ENCODE data around the gene GLRA1. TPM values are rescaled to one million over a fixed set of nuclear protein-coding genes. Genes with fewer than 3 reads are reported as not detected.
"Not testable (repeated sequence)": the region's sequence is repeated elsewhere in the genome, so short reads cannot be mapped to it uniquely, and the experiment has no call there.

The GLRA1 gene
- total RNA-seq, 1 experiment from 2014 or later: not detected

DNA sequence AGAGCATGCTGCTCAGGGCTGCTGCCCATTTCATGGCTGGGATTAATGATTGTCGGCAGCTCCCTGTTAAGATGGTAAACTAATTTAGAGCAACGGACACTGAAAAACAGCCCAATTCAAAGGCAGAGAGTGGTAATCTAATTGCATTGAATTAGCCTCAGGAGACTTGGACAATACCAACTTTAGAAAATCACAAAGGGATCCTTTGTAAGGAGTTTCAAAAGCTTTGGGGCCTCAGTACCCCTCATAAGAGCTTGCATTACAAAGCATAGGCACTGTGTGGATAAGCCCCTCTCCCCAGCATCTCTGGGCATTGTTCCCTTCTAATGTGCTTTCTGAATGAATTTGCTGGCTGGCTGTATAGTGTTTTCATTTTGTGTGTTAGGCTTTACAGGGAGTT is 6.7 kb downstream of the GLRA1 start:
- DNase-seq (ENCODE audit: low read depth): no peak

DNA sequence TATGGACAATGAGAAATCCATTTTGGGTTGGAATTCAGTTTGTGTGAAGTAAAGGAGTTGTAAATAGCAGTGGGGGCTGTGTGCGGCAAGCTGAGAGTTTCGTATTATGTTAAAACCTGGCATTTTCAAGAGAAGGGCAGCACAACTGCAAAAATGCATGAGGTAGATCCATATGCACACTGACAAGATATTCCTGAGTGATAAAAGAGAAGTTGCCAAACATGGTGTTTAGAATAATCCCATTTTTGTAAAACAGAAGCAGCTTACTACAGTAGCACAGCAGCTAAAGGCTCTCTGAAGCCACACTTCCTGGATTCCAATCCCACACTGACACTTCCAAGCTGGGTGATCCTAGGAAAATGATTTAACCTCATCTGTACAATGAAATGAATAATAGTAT is 11.2 kb downstream of the GLRA1 start:
- DNase-seq (ENCODE audit: low read depth): no peak

DNA sequence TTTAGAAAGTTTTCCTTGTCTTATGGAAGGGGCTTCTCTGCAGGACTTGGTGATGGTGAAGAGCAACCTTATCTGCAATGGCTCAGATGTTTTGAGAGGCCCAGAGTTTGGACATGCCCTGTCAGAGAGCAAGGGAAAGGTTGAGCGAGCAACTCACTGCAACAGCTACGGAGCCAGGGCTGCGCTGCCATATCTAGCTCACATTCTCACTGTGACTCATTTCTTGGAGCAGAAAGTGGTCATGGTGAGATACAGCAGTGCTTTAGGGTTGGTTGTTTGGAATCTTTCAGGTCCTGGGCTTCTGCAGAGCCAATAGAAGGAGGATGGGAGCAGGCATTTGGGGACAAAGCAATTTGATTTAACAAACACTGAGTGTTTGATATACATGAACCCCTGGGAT is 12.3 kb downstream of the GLRA1 start:
- DNase-seq (ENCODE audit: low read depth): peak; percentile 8

DNA sequence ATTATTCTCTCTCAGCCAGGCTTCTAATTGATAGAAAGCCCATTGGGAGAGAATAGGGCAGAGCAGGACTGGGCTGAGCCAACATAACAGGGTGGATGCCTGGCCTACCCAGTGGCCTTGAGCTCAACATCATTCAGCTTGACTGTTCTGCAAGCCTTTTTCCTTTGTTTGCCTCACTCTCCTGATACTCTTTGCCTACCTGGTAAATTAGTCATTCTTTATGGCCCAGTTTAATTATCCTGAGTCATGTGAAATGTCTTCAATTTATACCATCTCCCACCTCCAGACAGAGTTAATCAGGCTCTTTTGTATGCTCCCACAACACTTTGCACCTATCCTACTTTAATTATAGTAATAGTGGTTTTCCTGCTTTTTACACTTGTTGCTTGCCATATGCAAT is 13.6 kb downstream of the GLRA1 start:
- DNase-seq (ENCODE audit: low read depth): no peak

DNA sequence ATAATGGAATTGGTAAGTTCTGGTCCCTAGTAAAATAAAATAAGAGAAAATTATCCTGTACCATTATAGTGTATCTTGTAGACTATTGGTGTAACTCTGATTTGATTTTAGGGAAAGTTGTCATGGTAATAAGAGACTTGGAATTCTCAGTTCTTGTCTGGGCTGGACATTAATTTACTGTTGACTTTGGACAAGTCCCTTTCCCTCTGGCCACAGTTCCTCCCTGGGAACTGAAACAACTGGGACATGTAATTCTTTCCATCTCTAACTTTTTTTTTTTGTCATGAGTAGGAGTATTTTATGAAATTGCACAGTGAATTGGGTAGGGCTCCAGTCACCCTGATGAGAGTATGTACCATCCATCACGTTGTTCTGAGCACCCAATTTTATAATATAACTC is 15.0 kb downstream of the GLRA1 start:
- DNase-seq (ENCODE audit: low read depth): no peak

DNA sequence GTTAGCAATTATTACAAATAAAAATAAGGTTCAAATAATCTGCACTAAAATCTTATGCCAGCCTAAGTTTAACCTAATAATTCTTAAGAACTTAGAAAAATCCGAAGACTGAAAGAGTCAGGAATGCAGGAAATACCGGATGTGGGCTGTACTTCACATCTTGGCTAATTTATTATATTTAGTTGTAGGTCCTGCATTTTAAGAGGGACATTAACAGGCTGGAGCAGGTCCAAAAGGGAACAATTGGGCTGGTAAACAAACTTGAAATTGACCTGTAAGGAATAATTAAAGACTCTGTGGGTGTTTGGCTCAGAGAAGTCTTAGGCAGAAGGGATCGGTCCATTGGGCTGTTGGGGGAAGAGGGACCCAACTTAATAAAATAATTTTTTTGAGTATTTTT is 18.4 kb downstream of the GLRA1 start:
- peak; percentile 10 for DNase-seq (ENCODE audit: low read depth)

DNA sequence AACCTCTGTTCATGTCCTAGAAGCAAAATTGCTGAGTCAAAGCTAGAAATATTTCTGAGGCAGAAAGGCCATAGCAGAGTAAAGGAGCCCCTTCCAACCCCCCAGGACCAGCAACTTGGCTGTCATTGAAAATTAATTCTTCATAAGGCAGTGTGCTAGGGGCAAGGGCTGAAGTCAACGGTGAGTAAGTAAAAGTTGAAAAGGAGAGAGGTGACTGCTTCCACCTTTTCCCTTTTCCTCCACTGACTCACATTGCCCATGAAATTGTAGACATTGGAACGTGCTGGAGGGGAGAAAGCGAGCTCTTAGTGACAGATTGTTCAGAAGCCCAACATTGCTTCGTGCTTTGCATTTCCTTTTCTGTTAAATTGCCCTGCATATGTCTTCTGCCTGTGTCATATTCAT is 19.1 kb downstream of the GLRA1 start:
- peak; percentile 13 for DNase-seq (ENCODE audit: low read depth)

DNA sequence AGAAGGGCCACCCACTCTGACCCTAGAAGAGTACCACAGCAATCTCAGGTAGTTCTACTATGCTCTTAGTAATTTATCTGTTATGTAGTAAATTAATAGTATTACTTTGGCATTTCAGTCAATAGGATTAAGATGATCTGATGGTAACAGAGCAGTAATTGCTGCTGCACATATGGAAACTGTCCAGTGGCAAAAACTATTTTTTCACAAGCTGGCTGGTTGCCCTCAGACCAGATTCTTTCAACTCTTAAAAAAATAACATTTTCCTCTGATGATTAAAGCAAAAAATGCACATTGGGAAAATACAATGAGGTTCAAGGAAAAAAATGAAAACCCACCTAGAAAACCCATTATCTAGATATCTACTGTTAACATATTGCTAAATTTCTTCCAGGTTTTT is 19.7 kb downstream of the GLRA1 start:
- no peak for DNase-seq (ENCODE audit: low read depth)

DNA sequence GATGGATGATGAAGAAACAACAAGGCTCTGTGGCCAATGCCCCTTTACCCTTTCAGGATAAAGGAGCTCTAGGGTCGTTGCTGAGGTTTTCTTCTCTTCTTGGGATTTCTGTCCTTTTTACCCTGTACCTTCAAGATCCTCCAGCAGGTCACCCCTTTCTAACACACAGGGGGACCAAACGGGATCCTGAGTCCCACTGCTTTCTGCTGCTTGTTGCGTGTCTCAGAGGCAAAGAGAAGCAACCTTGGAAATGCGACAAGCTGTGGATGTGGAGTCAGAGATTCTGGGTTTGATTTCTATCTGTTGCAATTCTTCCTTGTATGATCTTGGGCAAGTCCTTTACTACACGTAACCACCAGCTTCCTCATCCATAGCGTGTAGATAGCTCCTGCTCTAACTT is 20.5 kb downstream of the GLRA1 start:
- DNase-seq (ENCODE audit: low read depth): no peak

DNA sequence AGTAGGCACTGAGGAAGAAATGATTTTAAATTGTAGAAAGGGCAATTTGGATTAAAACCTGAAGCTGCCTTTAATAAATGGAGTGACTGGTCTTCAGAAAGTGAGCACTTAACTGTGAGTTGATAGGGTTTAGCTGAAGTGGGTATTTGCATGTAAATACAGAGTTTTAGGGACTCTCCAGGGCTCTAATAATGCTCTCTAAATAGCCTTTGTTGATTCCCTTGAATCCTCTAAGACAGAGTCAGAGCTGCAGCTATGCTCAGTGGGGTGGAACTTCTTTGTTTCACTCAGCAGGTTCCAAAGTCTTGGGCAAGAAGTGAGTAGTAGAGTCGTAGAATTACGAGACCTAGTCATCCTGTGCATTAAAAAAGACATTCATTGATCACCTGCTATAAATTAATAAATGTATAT is 21.4 kb downstream of the GLRA1 start:
- DNase-seq (ENCODE audit: low read depth): no peak

DNA sequence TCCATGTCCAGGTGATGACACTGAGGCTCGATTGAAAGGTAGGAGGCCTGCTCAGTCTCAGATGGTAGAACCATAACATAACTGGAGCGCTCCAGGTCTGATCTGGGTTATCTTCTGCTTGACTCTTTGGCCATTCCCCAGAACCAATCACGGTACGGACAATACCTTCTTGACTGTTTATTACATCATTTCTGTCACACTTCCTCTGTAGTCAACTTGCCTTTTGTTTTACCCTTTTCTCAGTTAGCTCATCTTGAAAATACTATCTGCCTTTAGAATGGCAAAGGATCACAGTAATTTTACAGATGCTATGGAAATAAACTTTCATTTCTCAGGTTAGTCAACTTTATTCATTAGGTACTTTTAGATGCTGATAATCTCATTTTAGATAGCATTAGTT is 22.4 kb downstream of the GLRA1 start:
- DNase-seq (ENCODE audit: low read depth): no peak

DNA sequence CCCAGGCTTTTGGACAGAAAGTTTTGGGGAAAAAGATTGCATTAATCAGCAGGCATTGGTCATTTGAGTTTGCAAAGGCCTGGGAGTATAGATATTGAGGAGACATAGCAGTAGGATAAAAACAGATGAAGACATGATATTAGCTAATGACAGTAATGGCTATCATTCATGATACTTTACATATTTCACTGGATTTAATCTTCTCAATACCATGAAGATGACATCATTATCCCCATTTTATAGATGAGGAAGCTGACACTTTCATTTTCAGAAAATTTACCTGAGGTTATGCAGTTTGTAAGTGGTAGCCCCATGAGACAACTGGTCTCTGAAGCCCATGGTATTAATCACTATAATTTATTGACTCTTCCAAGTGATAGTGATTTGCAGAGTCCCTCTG is 23.0 kb downstream of the GLRA1 start:
- no peak for DNase-seq (ENCODE audit: low read depth)

DNA sequence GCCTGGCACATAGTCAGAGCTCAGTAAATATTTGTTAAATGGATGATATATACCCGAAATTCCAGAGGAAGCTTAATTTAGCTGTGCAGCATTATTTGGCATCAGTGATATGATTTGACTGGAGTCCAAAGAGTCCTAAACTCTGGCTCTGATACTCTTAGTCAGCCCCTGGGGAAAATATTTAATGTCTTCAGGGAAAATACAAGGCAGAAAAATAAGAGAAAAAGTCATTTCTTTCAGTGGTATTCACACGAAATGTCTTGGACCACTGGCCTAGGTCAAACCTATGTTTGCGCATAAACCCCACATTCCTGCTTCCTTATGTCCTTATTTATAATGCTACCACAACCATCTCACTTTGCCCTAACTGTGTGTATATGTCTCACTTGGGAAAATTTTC is 23.8 kb downstream of the GLRA1 start:
- DNase-seq (ENCODE audit: low read depth): no peak

DNA sequence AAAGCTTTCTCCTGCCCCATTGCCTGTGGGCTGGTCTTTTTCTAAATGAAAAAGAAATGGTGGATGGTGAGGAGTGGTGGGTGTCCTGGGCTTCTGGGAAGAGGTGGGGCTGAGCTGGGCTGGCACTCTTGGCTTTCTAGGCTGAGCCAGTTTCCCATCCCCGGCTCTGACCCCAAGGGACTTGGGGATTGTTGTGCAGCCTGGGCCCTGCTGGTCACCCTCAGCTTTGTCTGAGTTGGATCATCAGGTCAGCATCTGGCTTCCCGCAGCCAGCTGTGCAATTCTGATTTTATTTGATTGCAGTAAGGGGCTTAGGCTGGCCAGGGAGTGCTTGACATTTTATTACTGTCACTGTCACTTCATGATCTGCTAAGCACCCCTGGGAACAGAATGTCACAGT is 25.3 kb downstream of the GLRA1 start:
- DNase-seq (ENCODE audit: low read depth): no peak

DNA sequence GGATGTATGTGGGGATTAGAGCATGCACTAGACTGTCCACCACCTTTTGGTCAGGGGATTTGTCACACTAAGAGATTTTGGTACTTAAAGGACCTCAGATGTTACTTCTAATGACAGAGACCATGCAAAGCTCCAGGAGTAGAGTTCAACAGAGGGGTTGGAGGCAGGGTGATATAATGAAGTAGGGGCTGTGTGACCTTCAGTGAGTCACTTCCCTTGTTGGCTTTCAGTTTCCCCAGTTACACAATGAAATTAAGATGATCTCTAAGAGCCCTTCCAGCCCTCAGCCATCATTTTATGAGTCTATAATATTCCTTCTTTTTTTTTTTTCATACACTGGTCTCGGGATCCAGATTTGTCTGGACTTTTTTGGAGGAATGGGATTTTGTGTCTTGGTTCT is 26.8 kb downstream of the GLRA1 start:
- no peak for DNase-seq (ENCODE audit: low read depth)

DNA sequence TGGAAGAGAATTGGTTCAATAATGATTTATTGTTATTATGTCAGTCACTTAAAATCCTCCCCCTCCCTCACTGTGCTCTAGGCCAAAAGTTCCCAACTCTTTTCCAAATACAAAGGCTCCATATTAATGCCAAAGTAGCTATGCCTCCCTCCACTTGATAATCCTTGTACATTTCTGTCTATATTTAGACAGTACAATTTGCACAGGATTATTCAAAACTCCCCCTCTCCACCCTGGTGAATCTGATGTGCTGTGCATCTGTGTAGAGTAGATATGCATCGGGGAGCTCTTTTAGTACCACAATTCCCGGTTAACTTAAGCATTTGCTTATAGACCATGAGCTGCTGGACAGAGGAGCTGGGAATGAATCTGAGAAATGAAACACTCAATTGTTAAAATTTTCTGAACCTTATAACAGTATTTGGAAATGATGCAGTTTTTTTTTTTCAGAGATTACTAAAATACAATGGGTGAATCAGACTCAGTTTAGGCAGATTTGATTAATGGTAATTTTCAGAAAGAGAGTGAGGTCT is 27.6 kb downstream of the GLRA1 start:
- DNase-seq (ENCODE audit: low read depth): no peak

DNA sequence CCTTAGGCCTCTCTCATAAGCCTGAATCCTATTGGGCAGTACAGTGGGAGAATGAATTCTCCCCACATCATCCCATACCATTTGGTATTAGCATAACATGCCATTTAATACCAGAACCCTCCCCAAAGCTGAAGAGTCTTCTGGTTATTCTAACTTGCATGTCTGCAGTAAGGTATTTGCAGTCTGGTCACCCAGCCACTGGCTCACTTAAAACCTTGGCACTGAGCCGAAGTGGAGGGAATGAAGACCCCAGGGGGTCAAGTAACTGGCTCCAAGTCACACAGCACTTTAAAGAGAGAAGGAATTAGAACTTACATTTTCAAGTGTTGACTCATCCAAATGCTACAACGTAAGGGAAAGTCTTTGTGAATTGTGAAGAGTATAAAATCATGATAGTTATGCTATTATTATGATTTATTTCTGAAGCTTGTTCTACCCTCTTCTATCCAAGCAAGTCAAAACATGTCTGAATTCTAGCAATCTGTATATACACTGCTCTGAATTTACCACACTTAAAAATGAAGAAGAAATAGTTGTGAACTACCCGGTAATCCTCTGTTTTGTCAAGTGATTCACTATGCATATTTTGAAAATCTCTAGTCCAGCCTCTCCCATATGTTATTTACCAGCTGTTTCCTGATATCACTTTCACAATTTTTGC is 28.5 kb downstream of the GLRA1 start:
- DNase-seq (ENCODE audit: low read depth): peak; percentile 63

DNA sequence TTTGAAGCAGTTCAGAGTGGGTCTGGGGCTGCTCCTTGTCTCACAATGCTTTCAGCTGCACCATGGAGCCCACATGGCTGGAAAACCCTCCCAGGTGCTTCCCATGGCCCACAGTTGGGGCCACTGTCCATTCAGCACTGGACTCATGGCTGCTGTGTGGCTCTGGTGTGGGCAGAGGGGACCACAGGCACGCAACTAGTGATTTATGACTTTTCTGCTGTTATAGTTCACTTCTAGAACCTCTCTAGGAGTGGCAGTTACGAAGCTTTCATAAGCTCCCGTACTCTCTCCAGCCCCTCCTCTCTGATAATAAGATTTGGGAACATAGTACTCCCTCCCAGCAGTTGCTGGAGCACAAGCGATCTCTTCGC is 29.0 kb downstream of the GLRA1 start:
- DNase-seq (ENCODE audit: low read depth): peak; percentile 46

DNA sequence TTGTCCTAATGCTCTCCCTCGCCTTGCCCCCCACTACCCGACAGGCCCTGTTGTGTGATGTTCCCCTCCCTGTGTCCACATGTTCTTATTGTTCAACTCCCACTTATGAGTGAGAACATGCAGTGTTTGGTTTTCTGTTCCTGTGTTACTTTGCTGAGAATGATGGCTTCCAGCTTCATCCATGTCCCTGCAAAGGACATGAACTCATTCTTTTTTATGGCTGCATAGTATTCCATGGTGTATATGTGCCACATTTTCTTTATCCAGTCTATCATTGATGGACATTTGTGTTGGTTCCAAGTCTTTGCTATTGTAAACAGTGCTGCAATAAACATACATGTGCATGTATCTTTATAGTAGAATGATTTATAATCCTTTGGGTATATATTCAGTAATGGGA is 31.2 kb downstream of the GLRA1 start:
- not testable (repeated sequence) for DNase-seq (ENCODE audit: low read depth)

DNA sequence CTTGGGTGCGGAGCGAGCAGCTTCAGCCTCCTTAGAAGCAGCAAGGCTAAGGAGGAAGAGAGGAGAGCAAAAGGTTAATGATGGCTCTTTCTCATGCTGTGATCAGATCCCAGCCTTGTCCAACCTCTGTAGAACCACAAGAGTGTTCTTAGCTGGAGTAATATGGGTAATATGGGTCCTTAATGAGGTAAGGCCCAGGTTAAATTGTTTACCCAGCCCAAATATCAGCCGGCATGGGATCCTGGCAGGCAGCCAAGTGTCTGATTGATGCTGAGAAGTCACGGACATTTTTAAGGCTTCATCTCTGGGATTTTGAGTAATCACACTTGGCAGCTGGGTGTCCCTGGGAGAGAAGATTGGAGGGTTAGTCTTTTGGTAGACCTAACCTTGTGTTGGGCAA is 32.3 kb downstream of the GLRA1 start:
- DNase-seq (ENCODE audit: low read depth): no peak

DNA sequence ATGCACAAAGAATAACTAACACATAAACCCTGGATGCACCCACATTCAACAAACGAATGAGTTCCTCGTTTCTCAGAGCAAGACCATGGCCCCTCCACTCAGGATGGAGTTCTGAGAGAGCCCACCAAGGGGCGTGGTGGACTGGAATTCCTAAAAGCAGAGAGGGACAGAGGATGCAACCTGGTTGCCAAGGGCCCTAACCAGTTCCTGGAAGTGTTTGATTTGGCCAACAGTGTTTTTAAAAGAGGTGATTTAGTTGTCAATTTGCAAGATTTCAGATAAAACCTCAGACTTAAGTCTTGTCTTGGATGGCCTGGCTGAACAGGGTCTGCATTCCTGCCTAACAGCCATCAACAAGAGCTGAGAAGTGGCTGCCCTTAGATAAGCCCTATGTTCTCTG is 34.4 kb downstream of the GLRA1 start:
- no peak for DNase-seq (ENCODE audit: low read depth)

DNA sequence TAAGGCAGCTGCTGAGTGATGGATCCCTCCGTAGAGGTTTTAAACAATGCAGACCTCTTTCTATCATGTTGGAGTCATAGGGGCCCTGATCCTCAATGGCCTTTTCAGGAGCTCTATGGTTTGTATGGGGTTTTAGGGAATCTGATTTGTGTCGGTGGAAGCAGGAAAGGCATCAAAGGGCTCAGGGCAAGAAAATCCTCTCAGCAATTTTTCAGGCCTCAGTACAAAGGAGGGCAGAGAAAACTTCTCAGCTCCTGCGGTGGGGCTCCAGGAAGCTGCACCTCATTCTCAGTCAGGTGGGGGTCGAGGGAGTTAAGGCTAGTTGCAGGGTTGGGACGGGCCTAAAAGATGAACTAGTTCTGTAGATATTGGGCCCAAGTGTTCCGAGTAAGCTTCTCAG is 35.0 kb downstream of the GLRA1 start:
- DNase-seq (ENCODE audit: low read depth): no peak

DNA sequence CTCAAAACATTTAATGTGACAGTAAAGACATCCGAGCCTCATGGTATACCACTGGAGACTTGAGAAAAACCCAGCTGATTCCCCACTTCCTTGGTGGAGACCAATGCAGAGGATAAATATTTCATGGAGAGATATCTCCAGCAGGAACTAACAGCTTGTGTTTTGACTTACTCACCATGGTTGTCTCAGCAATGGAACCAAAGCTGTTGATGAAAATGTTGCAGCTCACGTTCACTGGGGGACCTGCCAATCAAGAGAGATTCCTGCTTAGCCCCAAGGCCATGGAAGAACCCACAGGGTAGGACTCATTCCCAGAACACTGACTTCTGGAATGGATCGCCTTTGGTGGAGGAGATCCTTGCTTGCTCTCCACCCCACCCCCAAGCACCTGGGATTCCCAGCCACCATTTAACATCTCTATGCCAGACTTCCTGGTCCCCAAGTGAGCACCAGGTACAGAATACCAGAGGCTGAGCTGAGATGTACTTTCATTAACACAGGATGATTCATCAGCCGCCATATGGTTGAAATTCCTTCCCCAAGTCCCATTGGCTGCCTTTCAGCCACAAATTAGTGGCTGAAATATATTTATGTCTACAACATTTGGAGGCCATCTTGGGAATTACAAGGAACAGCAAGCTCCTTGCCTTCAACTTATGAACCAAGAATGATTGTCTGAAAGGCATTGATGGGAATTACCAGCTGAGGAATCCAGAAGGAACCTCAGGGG is 37.9 kb downstream of the GLRA1 start:
- DNase-seq (ENCODE audit: low read depth): peak; percentile 47

All from RPMI7951 (cell line).